Midbrain (tissue), 1 donor: Measurements from ENCODE around the gene LCE2D.

Source experiments
- DNase-seq: peaks from one replicate; lab custom pipeline; 2025; lab: John Stamatoyannopoulos, UW

Gene LCE2D

DNA sequence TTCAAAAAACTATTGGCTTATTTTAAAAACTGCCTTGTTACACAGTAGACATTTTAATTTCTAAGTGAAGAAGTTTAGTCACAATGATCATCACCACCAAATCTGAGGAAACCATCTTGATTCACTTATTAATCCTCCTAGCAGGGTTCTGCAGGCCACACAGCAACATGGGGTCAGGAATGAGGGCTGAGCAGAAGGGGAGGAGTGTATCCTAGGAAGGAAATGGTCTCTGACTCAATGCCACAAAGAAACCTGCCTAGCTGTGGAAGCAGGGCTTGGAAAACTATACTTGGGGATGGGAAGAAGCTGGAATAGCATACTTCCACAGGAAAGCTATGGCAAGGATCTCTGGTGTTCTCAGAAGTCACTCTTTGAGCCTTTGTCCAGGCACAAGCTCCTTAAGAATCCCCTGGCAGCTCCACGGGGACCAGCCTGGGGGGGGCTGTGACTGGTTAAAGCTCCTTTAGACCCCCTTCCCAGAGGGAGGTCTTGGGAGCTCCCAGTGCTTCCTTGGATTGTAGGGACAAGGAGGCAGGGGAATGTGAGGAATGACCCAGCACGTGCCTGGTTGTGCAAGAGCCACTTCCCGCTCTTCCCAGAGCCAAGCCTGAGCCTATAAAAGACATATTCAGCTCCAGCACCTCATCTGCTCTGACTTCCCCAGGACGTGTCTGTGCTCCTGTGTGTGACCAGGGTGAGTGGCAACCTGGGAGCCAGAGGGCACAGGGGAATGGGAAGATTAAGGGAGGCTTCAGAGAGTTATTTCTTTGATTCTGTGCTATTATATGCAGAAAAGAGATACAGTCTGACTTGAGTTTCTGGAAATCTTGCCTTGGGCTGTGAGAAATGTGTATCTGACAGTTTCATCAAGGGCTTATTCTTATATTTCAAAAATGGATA, 34.8 kb downstream of the LCE2D start, which contains the start of gene LCE2A:
Gene LCE2A (plus strand): TSS at position 645 of the 900 bp plus-strand sequence. CDS start 557 bp downstream, outside the sequence.
- no peak for DNase-seq

DNA sequence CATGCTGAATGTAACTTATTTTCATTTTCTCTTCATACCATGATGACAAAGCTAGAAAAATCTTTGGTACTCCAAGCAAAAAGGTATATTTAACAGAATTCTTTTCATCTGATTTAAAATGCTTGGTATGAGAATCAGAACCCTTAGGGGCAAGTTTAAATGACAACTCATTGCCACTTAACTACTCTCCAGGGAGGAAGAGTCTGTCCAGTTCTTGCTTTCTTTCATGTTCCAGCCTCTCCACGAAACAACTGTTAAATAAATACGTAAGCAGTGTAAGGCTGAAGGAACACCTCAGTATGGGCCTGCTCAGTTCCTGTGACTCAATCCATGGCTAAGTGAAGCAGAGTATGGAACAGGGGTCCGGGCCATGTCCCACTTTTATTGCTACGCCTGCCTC, 36.6 kb downstream of the LCE2D start:
- DNase-seq = no peak

DNA sequence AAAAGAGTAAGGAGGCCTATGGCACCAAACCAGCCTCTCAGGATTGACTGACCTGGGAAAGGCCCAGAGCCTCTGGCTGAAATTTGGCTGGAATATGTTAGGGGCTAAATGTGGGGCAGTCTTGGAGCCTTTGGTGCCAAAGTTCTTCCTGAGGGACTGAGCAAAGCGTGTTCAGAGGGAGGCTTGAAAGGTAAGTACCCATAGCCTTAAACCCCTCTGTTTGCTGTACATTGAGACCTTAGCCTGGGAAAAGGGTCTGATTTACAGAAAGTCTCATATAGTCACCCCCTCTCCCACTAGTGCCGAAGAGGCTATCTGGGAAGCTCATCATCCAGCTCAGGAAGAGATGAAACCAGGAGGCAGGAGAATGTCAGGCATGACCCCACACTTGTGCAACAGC, 44.7 kb downstream of the LCE2D start, which contains the start of gene LCE4A:
Gene LCE4A (plus strand): TSS at position 301 of the 400 bp plus-strand sequence. CDS start 916 bp downstream, outside the sequence.
- no peak for DNase-seq
